HEK293 (cell line): ENCODE results near the gene EPS8L3.

ENCODE experiments used
- MYNN ChIP-seq: fragments of 450-650 bp; formaldehyde crosslinking; IDR thresholded peaks from 2 replicates; pipeline ENCODE4 v1.5.1; 2016; ENCODE audit warnings: missing biosample characterization, missing genetic modification characterization, borderline replicate concordance
- YY1 ChIP-seq: fragments of 450-650 bp; formaldehyde crosslinking; IDR thresholded peaks from 2 replicates; pipeline ENCODE4 v1.5.1; 2018; ENCODE audit warnings: missing biosample characterization, missing genetic modification characterization
- ZNF510 ChIP-seq: fragments of 450-650 bp; formaldehyde crosslinking; IDR thresholded peaks from 2 replicates; pipeline ENCODE4 v1.5.1; 2018; ENCODE audit warnings: mild to moderate bottlenecking, missing genetic modification characterization, missing biosample characterization; ENCODE audit not compliant: insufficient replicate concordance
- ZNF623 ChIP-seq: fragments of 450-650 bp; formaldehyde crosslinking; IDR thresholded peaks from 2 replicates; pipeline ENCODE4 v1.5.1; 2016; ENCODE audit warnings: missing biosample characterization, missing genetic modification characterization
- ZNF707 ChIP-seq: fragments of 450-650 bp; formaldehyde crosslinking; IDR thresholded peaks from 2 replicates; pipeline ENCODE4 v1.5.1; 2016; ENCODE audit warnings: missing biosample characterization, missing genetic modification characterization
- ZSCAN16 ChIP-seq: fragments of 450-650 bp; formaldehyde crosslinking; IDR thresholded peaks from 2 replicates; pipeline ENCODE4 v1.5.1; 2016; ENCODE audit warnings: missing biosample characterization, missing genetic modification characterization
- TF ChIP-seq, protein P1 (sequence below): fragments of 450-650 bp; formaldehyde crosslinking; IDR thresholded peaks from 2 replicates; pipeline ENCODE4 v1.5.1; 2016; ENCODE audit warnings: missing biosample characterization, missing genetic modification characterization
- TF ChIP-seq, protein P2 (sequence below): fragments of 450-650 bp; formaldehyde crosslinking; IDR thresholded peaks from 2 replicates; pipeline ENCODE4 v1.5.1; 2016; ENCODE audit warnings: missing biosample characterization, missing genetic modification characterization
- TF ChIP-seq, protein P3 (sequence below): fragments of 450-650 bp; formaldehyde crosslinking; conservative IDR thresholded peaks from 2 replicates; pipeline ENCODE4 v1.5.1; 2016; ENCODE audit warnings: low read depth, missing biosample characterization, missing genetic modification characterization
- TF ChIP-seq, protein P4 (sequence below): fragments of 450-650 bp; IDR thresholded peaks from 2 replicates; pipeline ENCODE4 v1.5.1; 2018; ENCODE audit warnings: missing biosample characterization, mild to moderate bottlenecking, missing genetic modification characterization

DNA sequence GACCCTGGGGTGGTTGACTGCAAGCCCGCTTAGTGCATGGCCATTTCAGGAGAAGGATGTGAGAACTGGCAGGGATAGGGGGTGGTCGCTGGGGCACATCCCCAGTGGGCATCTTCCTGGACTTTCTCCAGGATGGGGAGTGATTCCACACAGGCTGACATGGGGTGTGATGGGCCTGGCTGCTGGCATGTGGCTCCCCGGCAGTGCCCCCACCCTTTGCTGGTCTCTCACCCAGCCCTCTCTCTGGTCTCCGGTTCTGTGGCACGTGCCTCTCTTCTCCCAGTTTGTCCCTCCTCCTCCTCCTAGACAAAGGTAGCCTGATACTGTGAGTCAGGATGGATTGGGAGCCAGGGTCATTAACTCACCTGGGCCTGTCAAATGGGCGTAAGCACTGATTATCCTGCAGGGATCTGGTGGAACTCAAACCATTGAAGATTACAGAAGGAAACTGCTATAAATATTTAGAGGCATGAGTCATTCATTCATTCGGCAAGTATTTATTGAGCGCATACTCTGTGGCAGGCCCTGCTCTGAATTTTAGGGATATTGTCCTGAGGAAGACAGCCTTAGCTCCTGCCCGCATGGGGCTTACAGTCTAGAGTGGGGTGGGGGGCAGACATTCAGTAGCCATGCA, 23.6 kb upstream of the EPS8L3 start:
- TF ChIP-seq ZSCAN16 (tag by site-specific recombination) (no peak), YY1 (tag by site-specific recombination) (no peak), MYNN (tag by site-specific recombination) (no peak), ZNF707 (tag by site-specific recombination) (no peak), ZNF623 (tag by site-specific recombination) (no peak), ZNF510 (tag by site-specific recombination) (no peak)
- TF ChIP-seq, protein P1, sequence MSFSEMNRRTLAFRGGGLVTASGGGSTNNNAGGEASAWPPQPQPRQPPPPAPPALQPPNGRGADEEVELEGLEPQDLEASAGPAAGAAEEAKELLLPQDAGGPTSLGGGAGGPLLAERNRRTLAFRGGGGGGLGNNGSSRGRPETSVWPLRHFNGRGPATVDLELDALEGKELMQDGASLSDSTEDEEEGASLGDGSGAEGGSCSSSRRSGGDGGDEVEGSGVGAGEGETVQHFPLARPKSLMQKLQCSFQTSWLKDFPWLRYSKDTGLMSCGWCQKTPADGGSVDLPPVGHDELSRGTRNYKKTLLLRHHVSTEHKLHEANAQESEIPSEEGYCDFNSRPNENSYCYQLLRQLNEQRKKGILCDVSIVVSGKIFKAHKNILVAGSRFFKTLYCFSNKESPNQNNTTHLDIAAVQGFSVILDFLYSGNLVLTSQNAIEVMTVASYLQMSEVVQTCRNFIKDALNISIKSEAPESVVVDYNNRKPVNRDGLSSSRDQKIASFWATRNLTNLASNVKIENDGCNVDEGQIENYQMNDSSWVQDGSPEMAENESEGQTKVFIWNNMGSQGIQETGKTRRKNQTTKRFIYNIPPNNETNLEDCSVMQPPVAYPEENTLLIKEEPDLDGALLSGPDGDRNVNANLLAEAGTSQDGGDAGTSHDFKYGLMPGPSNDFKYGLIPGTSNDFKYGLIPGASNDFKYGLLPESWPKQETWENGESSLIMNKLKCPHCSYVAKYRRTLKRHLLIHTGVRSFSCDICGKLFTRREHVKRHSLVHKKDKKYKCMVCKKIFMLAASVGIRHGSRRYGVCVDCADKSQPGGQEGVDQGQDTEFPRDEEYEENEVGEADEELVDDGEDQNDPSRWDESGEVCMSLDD (tag by site-specific recombination), result no peak
- TF ChIP-seq, protein P2, sequence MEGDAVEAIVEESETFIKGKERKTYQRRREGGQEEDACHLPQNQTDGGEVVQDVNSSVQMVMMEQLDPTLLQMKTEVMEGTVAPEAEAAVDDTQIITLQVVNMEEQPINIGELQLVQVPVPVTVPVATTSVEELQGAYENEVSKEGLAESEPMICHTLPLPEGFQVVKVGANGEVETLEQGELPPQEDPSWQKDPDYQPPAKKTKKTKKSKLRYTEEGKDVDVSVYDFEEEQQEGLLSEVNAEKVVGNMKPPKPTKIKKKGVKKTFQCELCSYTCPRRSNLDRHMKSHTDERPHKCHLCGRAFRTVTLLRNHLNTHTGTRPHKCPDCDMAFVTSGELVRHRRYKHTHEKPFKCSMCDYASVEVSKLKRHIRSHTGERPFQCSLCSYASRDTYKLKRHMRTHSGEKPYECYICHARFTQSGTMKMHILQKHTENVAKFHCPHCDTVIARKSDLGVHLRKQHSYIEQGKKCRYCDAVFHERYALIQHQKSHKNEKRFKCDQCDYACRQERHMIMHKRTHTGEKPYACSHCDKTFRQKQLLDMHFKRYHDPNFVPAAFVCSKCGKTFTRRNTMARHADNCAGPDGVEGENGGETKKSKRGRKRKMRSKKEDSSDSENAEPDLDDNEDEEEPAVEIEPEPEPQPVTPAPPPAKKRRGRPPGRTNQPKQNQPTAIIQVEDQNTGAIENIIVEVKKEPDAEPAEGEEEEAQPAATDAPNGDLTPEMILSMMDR (tag by site-specific recombination), result no peak
- TF ChIP-seq, protein P3, sequence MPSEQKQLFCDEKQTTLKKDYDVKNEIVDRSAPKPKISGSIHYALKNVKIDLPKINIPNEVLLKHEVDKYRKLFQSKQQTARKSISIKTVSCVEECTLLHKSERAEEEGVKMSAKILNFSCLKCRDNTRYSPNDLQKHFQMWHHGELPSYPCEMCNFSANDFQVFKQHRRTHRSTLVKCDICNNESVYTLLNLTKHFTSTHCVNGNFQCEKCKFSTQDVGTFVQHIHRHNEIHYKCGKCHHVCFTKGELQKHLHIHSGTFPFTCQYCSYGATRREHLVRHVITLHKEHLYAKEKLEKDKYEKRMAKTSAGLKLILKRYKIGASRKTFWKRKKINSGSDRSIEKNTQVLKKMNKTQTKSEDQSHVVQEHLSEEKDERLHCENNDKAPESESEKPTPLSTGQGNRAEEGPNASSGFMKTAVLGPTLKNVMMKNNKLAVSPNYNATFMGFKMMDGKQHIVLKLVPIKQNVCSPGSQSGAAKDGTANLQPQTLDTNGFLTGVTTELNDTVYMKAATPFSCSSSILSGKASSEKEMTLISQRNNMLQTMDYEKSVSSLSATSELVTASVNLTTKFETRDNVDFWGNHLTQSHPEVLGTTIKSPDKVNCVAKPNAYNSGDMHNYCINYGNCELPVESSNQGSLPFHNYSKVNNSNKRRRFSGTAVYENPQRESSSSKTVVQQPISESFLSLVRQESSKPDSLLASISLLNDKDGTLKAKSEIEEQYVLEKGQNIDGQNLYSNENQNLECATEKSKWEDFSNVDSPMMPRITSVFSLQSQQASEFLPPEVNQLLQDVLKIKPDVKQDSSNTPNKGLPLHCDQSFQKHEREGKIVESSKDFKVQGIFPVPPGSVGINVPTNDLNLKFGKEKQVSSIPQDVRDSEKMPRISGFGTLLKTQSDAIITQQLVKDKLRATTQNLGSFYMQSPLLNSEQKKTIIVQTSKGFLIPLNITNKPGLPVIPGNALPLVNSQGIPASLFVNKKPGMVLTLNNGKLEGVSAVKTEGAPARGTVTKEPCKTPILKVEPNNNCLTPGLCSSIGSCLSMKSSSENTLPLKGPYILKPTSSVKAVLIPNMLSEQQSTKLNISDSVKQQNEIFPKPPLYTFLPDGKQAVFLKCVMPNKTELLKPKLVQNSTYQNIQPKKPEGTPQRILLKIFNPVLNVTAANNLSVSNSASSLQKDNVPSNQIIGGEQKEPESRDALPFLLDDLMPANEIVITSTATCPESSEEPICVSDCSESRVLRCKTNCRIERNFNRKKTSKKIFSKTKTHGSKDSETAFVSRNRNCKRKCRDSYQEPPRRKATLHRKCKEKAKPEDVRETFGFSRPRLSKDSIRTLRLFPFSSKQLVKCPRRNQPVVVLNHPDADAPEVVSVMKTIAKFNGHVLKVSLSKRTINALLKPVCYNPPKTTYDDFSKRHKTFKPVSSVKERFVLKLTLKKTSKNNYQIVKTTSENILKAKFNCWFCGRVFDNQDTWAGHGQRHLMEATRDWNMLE (tag by site-specific recombination), result no peak
- TF ChIP-seq, protein P4, sequence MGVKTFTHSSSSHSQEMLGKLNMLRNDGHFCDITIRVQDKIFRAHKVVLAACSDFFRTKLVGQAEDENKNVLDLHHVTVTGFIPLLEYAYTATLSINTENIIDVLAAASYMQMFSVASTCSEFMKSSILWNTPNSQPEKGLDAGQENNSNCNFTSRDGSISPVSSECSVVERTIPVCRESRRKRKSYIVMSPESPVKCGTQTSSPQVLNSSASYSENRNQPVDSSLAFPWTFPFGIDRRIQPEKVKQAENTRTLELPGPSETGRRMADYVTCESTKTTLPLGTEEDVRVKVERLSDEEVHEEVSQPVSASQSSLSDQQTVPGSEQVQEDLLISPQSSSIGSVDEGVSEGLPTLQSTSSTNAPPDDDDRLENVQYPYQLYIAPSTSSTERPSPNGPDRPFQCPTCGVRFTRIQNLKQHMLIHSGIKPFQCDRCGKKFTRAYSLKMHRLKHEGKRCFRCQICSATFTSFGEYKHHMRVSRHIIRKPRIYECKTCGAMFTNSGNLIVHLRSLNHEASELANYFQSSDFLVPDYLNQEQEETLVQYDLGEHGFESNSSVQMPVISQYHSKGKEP, result no peak
